GM18498 (cell line): ENCODE results near the gene TMEM269.
A peak's percentile ranks its signal among the peaks of the same experiment; 100 is the strongest.
"Not testable (repeated sequence)": the region's sequence is repeated elsewhere in the genome, so short reads cannot be mapped to it uniquely, and the experiment has no call there.

Source experiments
- ATAC-seq: cut with Tn5 transposase; IDR thresholded peaks from one replicate; pipeline ENCODE4 v1.9.1; 2021; ENCODE audit warnings: mild to moderate bottlenecking, moderate library complexity; ENCODE audit not compliant: unreplicated experiment

The TMEM269 gene

GRCh38 chr1:42748021-42748420, 36.8 kb upstream of the TMEM269 start:
- ATAC-seq, result no peak

DNA sequence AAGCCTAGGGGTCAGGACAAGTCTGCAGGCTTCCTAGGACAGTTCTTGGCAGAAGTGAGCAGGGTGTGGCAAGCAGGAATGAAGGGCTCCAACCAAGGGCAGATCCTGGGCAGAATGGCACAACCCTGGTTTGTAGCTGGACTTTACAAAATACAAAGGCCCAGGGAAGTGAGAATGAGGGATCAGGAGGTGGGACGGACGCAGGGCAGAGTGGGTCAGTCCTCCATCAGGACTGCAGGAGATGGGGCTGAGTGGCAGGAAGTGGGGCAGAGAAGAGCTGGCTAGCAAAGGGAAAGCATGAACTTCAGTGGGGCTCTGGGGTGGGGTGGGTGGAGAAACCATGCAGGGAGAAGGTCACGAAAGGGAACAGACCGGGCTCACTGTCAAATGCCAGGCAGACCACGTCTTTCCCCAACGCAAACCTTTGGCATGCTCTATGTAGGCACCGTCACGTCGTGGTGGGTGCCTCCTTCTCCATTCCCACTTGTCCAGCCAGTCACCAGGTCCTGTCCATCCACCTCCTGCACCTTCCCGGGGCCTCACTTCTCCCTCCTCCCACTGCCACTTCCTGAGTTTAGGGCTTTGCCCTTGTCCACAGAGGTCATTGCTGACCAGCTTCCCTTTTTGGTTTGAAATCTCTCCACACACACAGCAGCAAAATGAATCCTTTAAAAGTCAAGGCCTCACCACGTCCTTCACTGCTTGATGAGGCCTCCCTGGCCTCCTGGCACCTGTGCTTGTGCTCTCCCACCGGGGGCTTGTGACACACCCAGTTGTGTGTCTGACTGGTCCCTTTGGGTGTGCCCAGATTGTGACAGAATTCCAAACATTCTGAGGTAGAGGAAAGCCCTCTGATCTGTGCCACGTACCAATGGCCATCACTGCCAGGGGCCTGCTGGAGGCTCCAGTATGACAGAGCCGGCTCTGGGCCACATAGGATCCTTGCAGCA, 36.1 kb upstream of the TMEM269 start:
- ATAC-seq, result no peak

DNA sequence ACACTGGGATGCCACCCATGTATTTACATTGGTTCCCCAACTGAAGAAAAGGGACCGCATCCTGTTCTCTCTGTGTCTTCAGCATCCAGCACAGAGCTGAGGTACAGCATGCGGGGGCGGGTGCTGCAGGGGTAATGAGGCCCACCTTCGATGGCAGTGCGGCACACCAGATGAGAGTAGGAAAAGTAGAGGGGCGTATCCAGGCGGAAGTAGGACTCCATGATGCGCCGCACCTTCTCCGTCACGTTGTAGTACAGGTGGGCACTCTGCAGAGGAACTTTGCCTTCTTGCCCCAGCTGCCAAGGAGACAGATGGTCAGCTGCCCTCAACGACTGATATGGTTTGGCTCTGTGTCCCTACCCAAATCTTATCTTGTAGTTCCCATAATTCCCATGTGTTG, 34.8 kb upstream of the TMEM269 start:
- no peak for ATAC-seq

DNA sequence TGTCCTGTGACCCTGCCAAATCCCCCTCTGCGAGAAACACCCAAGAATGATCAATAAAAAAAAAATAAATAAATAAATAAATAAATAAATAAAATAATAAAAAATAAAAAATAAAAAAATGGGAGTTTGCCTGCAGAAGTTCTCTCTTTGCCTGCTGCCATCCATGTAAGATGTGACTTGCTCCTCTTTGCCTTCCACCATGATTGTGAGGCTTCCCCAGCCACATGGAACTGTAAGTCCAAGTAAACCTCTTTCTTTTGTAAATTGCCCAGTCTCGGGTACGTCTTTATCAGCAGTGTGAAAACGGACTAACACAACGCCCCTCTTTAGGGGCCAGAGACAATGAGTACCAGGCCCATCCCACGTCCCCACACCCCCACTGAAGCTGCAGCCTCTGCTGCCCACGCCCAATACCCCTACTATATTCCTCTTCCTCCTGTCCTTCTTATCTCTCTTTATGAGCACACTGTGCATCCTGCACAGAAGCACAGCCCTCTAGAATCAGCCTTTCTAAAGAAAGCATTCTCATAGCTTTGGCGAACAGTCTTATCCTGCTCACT, 33.2 kb upstream of the TMEM269 start:
- not testable (repeated sequence) for ATAC-seq

DNA sequence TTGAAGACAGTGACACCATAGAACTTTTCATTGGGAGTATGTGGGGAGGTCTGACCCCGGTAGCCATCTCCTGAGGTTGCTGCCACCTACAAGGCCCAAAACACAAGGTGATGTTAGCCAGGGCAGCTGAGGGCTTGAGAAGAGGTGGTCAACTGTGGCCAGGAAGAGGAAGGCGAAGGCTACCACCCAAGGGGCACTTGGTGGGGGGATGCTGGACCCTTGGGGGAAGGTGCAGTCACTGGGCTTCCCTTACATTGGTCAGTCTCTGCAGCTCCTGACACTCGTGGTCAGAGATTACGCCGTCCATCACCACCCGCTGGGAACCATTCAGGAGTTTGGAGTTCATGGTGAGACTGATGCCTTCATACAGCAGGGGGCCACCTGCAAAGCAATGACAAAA, 32.5 kb upstream of the TMEM269 start:
- no peak for ATAC-seq

- no peak for ATAC-seq
These were observed 31.7 kb upstream of the TMEM269 start for GRCh38 chr1:42753070-42753469.

DNA sequence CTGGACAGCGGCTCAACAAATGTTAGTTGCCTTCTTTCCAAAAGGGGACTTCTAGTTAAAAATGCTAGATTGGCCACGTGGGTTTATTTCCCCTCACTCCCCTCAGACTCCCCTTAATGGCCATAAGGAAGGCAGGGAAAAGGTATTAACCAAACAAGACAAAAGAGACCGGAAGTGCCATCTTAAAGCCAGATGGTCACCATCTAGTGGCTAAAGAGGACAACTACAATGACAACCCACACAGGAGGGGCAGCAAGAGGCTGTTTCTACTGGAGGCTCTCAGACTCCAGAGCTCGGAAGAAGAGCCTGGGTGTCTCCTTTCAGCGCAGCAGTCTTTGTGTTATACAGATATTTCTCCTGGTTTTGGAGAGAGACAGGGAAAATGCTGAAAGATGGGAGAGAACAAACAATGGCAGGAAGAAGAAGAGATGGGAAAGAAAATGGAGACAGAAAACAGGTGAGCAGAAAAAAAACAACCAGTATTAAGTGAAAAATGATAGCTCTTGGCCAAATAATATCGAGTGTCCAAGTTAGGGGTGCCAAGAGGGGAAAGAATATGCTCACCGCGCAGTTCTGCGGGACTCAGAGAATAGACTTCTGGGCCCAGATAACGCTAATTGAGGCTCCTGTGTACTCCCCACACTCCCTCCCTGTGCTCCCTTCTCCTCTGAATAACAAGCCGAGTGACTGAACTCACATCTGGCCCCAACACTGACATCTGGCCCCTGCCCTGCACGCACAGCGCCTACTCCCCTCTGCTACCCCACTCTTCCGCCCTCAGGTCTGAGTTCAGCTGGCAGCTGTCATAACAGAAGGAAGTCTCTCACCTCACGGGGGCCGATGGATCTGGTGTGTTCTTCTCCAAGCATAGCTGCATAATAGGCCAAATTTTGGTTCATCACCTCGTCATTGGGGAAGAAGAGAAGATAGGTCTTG, 27.6 kb upstream of the TMEM269 start:
- no peak for ATAC-seq

DNA sequence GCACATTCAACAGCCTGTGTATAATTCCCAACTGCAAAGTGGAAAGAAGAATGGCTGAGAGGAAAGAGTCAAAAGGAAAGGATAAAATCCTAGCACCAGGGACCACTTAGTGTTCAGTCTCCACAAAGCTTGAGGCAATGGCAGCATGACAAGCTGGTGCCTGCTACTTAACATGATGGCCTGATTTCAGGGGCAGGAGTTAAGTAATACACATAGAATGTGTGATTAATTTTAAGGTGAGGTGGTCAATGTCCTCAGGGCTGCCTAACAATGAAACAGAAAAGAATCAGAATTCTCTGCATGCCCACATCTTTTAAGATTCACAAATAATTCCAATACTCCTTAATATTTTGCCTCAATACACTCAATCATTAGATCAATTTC, 26.9 kb upstream of the TMEM269 start:
- no peak for ATAC-seq

- no peak for ATAC-seq
These were observed 26.1 kb upstream of the TMEM269 start for GRCh38 chr1:42758641-42759040.

DNA sequence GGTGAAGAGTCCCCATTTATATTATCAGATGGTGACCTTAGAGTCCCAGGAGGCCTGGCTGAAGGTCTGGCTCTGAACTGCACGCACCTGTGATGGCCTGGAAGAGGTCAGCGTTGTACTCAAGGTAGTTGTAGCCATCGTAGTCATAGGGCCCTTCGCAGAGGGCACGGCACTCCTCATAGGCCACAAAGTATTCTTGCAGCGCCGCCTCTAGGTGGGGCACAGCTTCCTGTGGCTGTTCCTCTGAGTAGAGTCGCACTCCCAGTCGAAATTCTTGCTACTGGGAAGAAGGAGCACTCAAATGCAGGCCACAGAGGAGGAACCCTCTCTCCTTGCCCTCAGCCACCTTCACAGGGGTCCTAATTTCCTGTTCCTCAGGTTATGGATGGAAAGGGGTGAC, 25.7 kb upstream of the TMEM269 start:
- no peak for ATAC-seq

GRCh38 chr1:42761567-42761966, 23.2 kb upstream of the TMEM269 start:
- ATAC-seq, result no peak

DNA sequence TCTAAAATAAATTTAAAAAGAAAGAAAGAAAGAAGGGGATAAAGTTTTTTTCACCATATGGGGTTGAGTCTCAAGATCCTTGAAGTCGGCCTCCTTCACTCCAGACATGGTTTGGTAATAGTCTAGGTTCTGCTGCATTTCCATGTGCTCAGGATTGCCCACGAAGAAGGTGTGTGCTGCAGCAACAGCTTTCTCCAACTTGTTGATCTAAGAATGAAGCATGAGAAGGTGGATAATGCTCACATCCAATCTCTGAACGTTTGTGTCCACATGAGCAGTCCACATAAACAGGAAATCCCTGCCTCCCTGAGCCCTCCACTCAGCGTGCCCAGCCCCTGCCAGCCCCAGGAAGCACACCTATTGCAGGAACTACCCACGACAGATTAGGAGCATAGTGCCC, 22.5 kb upstream of the TMEM269 start:
- ATAC-seq, result no peak

DNA sequence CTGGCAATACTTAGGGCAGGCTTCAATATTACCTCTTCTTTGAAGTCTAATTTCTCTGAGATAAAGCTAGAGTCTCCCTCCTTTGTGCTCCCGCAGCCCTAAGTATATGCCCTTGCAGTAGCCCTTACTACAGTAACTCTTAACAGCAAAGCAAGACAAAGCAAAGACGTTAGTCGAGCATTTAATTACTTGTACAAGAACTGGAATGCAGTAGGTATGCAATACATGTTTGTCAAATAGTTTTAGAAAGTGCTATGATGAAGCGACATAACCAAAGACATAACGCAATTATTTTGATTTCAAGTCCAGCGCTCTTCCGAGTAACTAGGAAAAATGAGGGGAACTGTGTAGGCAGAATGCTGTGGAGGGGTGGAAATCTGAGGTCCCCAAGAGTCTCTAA, 19.5 kb upstream of the TMEM269 start:
- no peak for ATAC-seq

DNA sequence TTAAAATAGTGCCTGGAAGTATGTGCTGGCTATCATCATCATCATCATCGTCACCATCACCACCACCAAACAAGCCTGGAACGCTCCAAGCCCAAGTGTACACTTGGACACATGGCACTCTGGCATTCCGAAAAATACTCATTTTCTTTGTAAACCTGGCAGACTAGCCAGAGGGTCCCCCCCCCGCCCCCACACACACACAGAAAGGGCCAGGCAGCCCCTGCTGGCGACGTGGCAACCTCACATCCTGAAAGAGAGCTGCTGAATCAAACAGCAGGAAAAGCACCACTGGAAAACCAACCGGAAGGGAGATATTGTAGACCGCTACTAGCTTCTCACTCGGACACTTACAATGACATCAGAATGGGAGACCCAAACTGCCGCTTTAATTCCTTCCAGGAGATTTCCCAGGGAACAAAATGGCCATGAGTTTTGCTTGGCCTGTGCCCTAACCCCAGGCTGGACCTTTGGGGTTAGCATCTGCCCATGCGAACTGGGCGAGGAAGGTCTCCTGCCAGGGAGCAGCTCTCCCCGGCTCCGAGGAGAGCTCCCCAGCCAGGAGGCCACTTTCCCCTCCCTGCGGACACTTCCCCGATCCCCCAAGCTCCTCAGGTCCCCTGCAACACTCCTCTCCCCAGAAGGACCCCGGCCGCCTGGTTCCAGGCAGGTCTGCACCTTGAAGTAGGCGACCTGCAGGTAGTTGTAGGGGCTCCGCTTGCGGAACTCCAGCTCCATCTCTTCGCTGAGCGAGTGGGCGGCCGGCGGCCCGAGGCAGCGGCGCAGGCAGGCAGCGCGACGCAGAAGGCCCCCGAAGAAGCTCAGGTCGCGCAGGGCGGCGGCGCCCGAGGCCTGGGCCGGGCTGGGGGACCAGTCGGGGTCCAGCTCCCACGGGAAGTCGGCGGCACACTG, 18.7 kb upstream of the TMEM269 start:
- ATAC-seq, result peak; percentile 28

- peak; percentile 91 for ATAC-seq
These were observed 17.9 kb upstream of the TMEM269 start, which contains the start of the genes C1orf50 and P3H1 for GRCh38 chr1:42766741-42767509. Gene C1orf50, plus strand, starts transcription at chr1:42767249. Its CDS starts 63 bp downstream, at chr1:42767312. Gene P3H1, minus strand, starts transcription at chr1:42767028. Its CDS starts 57 bp downstream, at chr1:42766971.

DNA sequence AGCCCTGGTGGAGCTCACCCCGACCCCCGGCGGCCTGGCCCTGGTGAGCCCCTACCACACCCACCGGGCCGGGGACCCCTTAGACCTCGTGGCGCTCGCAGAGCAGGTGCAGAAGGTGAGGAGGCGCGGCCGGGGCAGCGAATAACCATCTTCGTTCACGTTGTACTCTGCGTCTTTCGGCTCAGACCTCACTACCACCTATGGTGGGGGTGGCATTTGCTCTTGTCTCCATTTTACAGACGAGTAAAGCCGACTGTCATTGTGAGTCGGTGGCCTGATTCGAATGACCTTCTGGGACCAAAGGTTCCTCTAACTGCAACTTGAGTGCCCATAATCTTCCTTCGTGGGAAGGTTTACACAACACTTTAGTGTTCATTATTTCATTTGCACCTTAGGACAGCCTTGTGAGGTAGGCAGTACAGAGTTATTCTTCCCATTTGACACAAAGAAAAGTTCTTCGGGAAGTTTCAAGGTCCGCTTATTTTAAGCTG, 17.2 kb upstream of the TMEM269 start:
- peak; percentile 18 for ATAC-seq

DNA sequence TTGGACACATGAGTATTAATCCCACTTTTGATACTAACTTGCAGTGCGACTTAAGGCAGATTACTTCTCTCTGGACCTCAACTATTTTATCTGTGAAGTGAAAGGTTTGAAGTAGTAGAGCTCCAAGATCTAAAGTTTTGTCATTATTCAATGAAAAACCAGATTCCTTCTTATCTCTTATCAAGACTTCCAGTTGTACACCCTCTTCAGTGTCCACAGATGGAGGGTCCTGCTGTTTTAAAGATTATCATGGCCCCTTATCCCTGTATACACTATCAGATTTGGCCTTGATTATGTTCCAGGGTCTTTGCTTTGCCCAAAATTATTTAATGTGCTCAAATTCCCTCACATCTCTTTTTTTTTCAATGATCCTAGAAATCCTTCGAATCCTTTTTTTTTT, 16.6 kb upstream of the TMEM269 start:
- no peak for ATAC-seq

GRCh38 chr1:42769811-42770210, 15.0 kb upstream of the TMEM269 start:
- ATAC-seq, result no peak

DNA sequence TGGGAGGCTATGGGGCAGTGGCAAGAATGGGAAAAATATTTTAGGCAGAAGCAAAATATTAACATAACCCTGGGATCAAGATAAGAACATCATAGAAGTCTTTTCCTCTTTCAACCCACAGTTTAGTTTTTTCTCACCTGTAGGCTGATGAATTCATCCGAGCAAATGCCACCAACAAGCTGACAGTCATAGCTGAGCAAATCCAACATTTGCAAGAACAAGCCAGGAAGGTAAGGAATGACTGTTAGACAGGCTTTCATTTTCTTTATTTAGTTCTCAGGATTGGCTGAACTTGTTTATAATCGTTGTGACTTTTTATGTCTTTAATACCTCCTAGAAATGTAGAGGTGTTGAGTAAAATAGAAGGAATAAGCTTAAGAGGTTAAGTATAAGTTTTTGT, 11.4 kb upstream of the TMEM269 start:
- ATAC-seq, result no peak
